Endothelial cell of umbilical vein (primary cell): ENCODE data around the gene UNC5B. TPM values are rescaled to one million over a fixed set of nuclear protein-coding genes. Genes with fewer than 3 reads are reported as not detected.

Experiments used
- BruUV-seq: library from RNA; stranded (reverse); fragments of 400-500 nt; replicated peaks from 2 replicates; lab custom pipeline; 2021; lab: Mats Ljungman, UMichigan
- CTCF ChIA-PET: fragments of 300-600, 350-600 bp; sonication (Branson Sonifier 250); formaldehyde crosslinking; loops from one replicate; lab custom pipeline; 2021; ENCODE audit warnings: antibody characterized with exemption, inconsistent platforms; lab: Charles Lee
- POLR2A ChIA-PET: fragments of 300-600, 350-600 bp; sonication (Branson Sonifier 250); formaldehyde crosslinking; loops from one replicate; lab custom pipeline; 2021; ENCODE audit warnings: antibody characterized with exemption, inconsistent platforms; lab: Charles Lee
- DNase-seq: peaks from one replicate; pipeline ENCODE4 v3.0.0-alpha.2; 2011; ENCODE audit warnings: low read depth, low spot score
- FAIRE-seq: peaks from 2 replicates; lab custom pipeline; 2011; peaks lifted over from hg19 to GRCh38; lab: Jason Lieb, UNC
- H2AFZ ChIP-seq: 2 replicates; pipeline ENCODE4 v1.6.0; 2012; ENCODE audit warnings: low read depth, low read length, control low read depth, inconsistent platforms
- H3K27ac ChIP-seq: 2 replicates; pipeline ENCODE4 v1.5.1; 2011; ENCODE audit warnings: low read depth, mild to moderate bottlenecking, control low read depth, low read length, moderate library complexity; ENCODE audit not compliant: insufficient read depth
- H3K27me3 ChIP-seq, 2 experiments: 2 replicates each; pipeline versions ENCODE4 v1.6.0 to v1.6.1; 2011; ENCODE audit warnings: low read length in 2 of 2, mixed read lengths in 1 of 2; ENCODE audit not compliant: control insufficient read depth in 2 of 2, insufficient read depth in 2 of 2
- H3K36me3 ChIP-seq, 2 experiments: 2 replicates in 1 of 2; 3 replicates in 1 of 2; pipeline ENCODE4 v1.5.1; 2011; ENCODE audit warnings: low read length in 2 of 2, mild to moderate bottlenecking in 1 of 2, moderate library complexity in 1 of 2; ENCODE audit not compliant: control insufficient read depth in 2 of 2, insufficient read depth in 2 of 2; ENCODE audit errors: extremely low read depth in 1 of 2
- H3K4me1 ChIP-seq: 3 replicates; pipeline ENCODE4 v1.5.1; 2011; ENCODE audit warnings: mild to moderate bottlenecking, low read length; ENCODE audit not compliant: control insufficient read depth, insufficient read depth; ENCODE audit errors: extremely low read depth
- H3K4me2 ChIP-seq: 2 replicates; pipeline ENCODE4 v1.6.1; 2011; ENCODE audit warnings: low read length, control low read depth, mixed read lengths; ENCODE audit not compliant: insufficient read depth
- H3K4me3 ChIP-seq, 3 experiments: fragments of 200-600 bp in 1 of 3; sonication (generic), shearing (Covaris generic) in 1 of 3; replicated peaks in 1 of 3; 2 replicates each; pipeline ENCODE4 v1.5.1; 2011 to 2016; ENCODE audit warnings: control low read depth in 3 of 3, low read length in 3 of 3, mild to moderate bottlenecking in 2 of 3, inconsistent platforms in 1 of 3, low read depth in 1 of 3, moderate library complexity in 1 of 3; ENCODE audit not compliant: insufficient read depth in 1 of 3
- H3K79me2 ChIP-seq: 2 replicates; pipeline ENCODE4 v1.6.0; 2012; ENCODE audit warnings: low read length, inconsistent platforms; ENCODE audit not compliant: control insufficient read depth, insufficient read depth
- H3K9ac ChIP-seq: replicated peaks from 2 replicates; pipeline ENCODE3; 2011; ENCODE audit warnings: low read length, control low read depth; ENCODE audit not compliant: insufficient read depth; ENCODE audit errors: extremely low read depth
- H3K9me1 ChIP-seq: replicated peaks from 3 replicates; pipeline ENCODE4 v1.6.0; 2011; ENCODE audit warnings: mild to moderate bottlenecking, low read length; ENCODE audit not compliant: control insufficient read depth, insufficient read depth; ENCODE audit errors: extremely low read depth
- H3K9me3 ChIP-seq: replicated peaks from 2 replicates; pipeline ENCODE4 v1.5.1; 2012; ENCODE audit warnings: low read length, inconsistent platforms; ENCODE audit not compliant: control insufficient read depth, insufficient read depth
- H4K20me1 ChIP-seq: replicated peaks from 2 replicates; pipeline ENCODE3; 2011; ENCODE audit warnings: mild to moderate bottlenecking, low read length; ENCODE audit not compliant: control insufficient read depth, insufficient read depth; ENCODE audit errors: extremely low read depth
- EZH2 ChIP-seq: IDR thresholded peaks from 2 replicates; pipeline ENCODE4 v1.6.1; 2012; ENCODE audit warnings: borderline replicate concordance, low read depth, mild to moderate bottlenecking, moderate library complexity, low read length, inconsistent platforms; ENCODE audit not compliant: severe bottlenecking
- FOS ChIP-seq: IDR thresholded peaks from 2 replicates; pipeline ENCODE4 v1.6.1; 2011; ENCODE audit warnings: mild to moderate bottlenecking, low read length, moderate library complexity, borderline replicate concordance; ENCODE audit not compliant: insufficient read depth
- GATA2 ChIP-seq: IDR thresholded peaks from 2 replicates; pipeline ENCODE4 v1.7.0; 2011; ENCODE audit warnings: low read depth, mild to moderate bottlenecking, moderate library complexity, mixed read lengths, low read length; ENCODE audit not compliant: insufficient read length, insufficient read depth
- JUN ChIP-seq: IDR thresholded peaks from 2 replicates; pipeline ENCODE4 v1.6.1; 2011; ENCODE audit warnings: borderline replicate concordance, low read depth; ENCODE audit not compliant: insufficient read length, insufficient read depth
- MYC ChIP-seq: IDR thresholded peaks from one replicate; pipeline ENCODE4 v1.6.1; 2011; ENCODE audit warnings: mild to moderate bottlenecking, low read depth, low read length
- POLR2A ChIP-seq: IDR thresholded peaks from 2 replicates; pipeline ENCODE4 v1.6.1; 2012; ENCODE audit warnings: low read depth, mild to moderate bottlenecking, control low read depth, low read length
- POLR2AphosphoS5 ChIP-seq: IDR thresholded peaks from 2 replicates; pipeline ENCODE4 v1.6.1; 2012; ENCODE audit warnings: low read depth, mild to moderate bottlenecking, control low read depth, low read length, moderate library complexity; ENCODE audit not compliant: insufficient read depth
- dilution Hi-C: fragments of 300-500 bp; cut with MboI; formaldehyde crosslinking; loops from one replicate; pipeline ENCODE4 v1.15.0; 2019; ENCODE audit warnings: low sequenced_read_pairs; ENCODE audit not compliant: extremely low pct_ligation_motif_present
- intact Hi-C: fragments of 100-400 bp; cut with micrococcal nuclease; formaldehyde crosslinking; loops from one replicate; pipeline ENCODE4 v1.10.0; 2022
- polyA plus RNA-seq, 4 experiments: library from polyadenylated mRNA; depleted of rRNA in 3 of 4; stranded (reverse) in 3 of 4; unstranded in 1 of 4; fragments of >200 nt; gene quantifications; 2 replicates each; pipeline versions ENCODE4 v1.2.1 to v1.2.3, GENCODE V29; 2011 to 2012; ENCODE audit warnings: missing spikeins in 1 of 4
- total RNA-seq: library from RNA; stranded (reverse); gene quantifications from 2 replicates; pipeline ENCODE4 v1.2.3, GENCODE V29; 2021
- TF ChIP-seq, protein P1 (sequence below), 2 donors: IDR thresholded peaks; 1 replicate in 1 of 2; 2 replicates in 1 of 2; pipeline ENCODE4 v1.5.1; 2011; ENCODE audit warnings: low read length in 2 of 2, mild to moderate bottlenecking in 2 of 2, moderate library complexity in 2 of 2, control low read depth in 1 of 2, inconsistent platforms in 1 of 2, low read depth in 1 of 2; ENCODE audit not compliant: insufficient read depth in 1 of 2; ENCODE audit errors: extremely low read depth in 1 of 2
- TF ChIP-seq, protein P2 (sequence below): IDR thresholded peaks from 2 replicates; pipeline ENCODE4 v1.6.1; 2011; ENCODE audit not compliant: insufficient read depth, insufficient read length

The UNC5B gene
- total and polyA plus RNA-seq, 2 donors (not counting 3 experiments of a cell fraction or from before 2014, with no cell fraction given), result 0.39 to 2.5 TPM

DNA sequence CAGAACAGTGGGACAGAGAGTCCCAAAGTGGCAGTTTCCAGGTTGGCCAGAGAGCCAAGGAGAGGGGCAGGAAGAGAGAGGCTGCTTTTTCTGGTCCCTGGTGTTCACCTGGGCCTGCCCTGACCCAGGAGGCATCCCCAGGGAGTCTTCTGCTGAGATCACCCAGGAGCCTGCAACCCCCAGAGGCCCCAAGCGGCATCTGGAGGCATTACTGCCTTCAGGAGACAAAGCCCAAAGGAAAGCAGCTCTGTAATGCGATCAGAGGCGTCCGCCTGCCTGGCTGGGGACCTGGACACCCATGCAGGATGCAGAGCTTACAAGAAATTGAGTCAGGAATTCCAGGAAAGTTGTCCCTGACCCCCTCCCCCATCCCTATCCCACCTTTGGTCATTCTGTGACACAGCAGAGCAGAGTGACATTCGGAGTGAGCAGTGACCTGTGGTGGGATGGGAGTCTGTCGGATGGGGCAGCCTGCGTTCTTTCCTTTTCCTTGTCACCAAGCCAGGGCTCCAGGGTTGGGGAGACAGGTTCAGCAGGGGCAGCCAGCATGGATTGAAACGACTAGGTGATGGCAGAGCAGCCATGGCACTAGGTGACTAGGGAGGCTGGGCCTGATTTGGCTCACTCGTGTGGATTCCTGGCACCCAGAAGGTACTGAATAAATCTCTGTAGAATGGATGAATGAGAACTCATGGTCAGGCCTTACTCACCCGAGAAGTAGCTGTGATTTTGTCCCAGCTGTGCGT is 10.4 kb downstream of the UNC5B start:
- no peak overlapping the region for H3K9ac ChIP-seq
- H3K27me3 ChIP-seq, result peaks cover 5 to 7% of the 10 kb centered on the region in 2 experiments
- dilution Hi-C loops, result no loop called here
- no peaks in the 10 kb centered on the region for H3K9me1 ChIP-seq
- no peaks in the 10 kb centered on the region for H4K20me1 ChIP-seq
- H3K4me3 ChIP-seq, result no peak overlapping the region
- POLR2A ChIA-PET, result no interaction called here
- FAIRE-seq, result no peak
- BruUV-seq, result no TSS peak
- intact Hi-C loops, result no loop called here
- no peak for DNase-seq
- CTCF ChIA-PET, result interaction anchor here (0.9 to 1.0 kb wide), 2 partner anchors 37 to 49 kb away, joined by 3 read pairs; no protein-coding TSS in a partner anchor
- H3K27ac ChIP-seq, result no peak overlapping the region
- no peaks in the 10 kb centered on the region for H3K36me3 ChIP-seq
- no peaks in the 10 kb centered on the region for H3K79me2 ChIP-seq
- no peak overlapping the region for H3K4me2 ChIP-seq
- H2AFZ ChIP-seq, result no peak overlapping the region
- no peaks in the 10 kb centered on the region for H3K9me3 ChIP-seq
- TF ChIP-seq JUN, result no peak
- TF ChIP-seq POLR2AphosphoS5, result no peak
- TF ChIP-seq EZH2, result no peak
- TF ChIP-seq, protein P1, sequence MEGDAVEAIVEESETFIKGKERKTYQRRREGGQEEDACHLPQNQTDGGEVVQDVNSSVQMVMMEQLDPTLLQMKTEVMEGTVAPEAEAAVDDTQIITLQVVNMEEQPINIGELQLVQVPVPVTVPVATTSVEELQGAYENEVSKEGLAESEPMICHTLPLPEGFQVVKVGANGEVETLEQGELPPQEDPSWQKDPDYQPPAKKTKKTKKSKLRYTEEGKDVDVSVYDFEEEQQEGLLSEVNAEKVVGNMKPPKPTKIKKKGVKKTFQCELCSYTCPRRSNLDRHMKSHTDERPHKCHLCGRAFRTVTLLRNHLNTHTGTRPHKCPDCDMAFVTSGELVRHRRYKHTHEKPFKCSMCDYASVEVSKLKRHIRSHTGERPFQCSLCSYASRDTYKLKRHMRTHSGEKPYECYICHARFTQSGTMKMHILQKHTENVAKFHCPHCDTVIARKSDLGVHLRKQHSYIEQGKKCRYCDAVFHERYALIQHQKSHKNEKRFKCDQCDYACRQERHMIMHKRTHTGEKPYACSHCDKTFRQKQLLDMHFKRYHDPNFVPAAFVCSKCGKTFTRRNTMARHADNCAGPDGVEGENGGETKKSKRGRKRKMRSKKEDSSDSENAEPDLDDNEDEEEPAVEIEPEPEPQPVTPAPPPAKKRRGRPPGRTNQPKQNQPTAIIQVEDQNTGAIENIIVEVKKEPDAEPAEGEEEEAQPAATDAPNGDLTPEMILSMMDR (IDR thresholded peaks at IDR 0.05; ENCODE audit: extremely low read depth in 1 of 2, insufficient read depth in 1 of 2, low read depth in 1 of 2, low read length in 2 of 2), result no peak
- TF ChIP-seq, protein P2, sequence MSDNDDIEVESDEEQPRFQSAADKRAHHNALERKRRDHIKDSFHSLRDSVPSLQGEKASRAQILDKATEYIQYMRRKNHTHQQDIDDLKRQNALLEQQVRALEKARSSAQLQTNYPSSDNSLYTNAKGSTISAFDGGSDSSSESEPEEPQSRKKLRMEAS, result no peak
- no peak for TF ChIP-seq GATA2
- TF ChIP-seq FOS, result no peak
- no peak for TF ChIP-seq MYC
- TF ChIP-seq POLR2A, result no peak
- H3K4me1 ChIP-seq, result peaks cover 2% of the 10 kb centered on the region
